Epithelial cell of proximal tubule (primary cell): ENCODE measurements around the gene DGCR2. TPM values are rescaled to one million over a fixed set of nuclear protein-coding genes. Genes with fewer than 3 reads are reported as not detected.

Experiments used
- DNase-seq: peaks from one replicate; pipeline ENCODE4 v3.0.0-alpha.2; 2011; ENCODE audit warnings: low read depth
- H3K4me3 ChIP-seq: 2 replicates; pipeline ENCODE4 v1.5.1; 2011; ENCODE audit warnings: low read depth, mild to moderate bottlenecking, low read length
- CTCF ChIP-seq: conservative IDR thresholded peaks from 2 replicates; pipeline ENCODE4 v1.5.1; 2012; ENCODE audit warnings: low read depth, mild to moderate bottlenecking, low read length
- total RNA-seq: library from RNA; depleted of rRNA; stranded (reverse); fragments of >200 nt; gene quantifications from 2 replicates; pipeline ENCODE4 v1.2.3, GENCODE V29; 2015

The DGCR2 gene
- total RNA-seq, 1 donor from 2014 or later: 51.7 TPM

- H3K4me3 ChIP-seq: no peak overlapping the region
- DNase-seq: no peak
- no peak for TF ChIP-seq CTCF
Measured at GRCh38 chr22:19136915-19137314, 14.7 kb upstream of the DGCR2 start.

- no peak for TF ChIP-seq CTCF
- no peak for DNase-seq
- no peak overlapping the region for H3K4me3 ChIP-seq
Measured at GRCh38 chr22:19134874-19135273, 12.7 kb upstream of the DGCR2 start.

- DNase-seq: no peak
- H3K4me3 ChIP-seq: no peak overlapping the region
- TF ChIP-seq CTCF: no peak
Measured at GRCh38 chr22:19134176-19134831, 12.1 kb upstream of the DGCR2 start.

- TF ChIP-seq CTCF: no peak
- no peak overlapping the region for H3K4me3 ChIP-seq
- DNase-seq: no peak
Measured at GRCh38 chr22:19133561-19133960, 11.3 kb upstream of the DGCR2 start.

- TF ChIP-seq CTCF: no peak
- DNase-seq: no peak
- no peak overlapping the region for H3K4me3 ChIP-seq
Measured at GRCh38 chr22:19132693-19133400, 10.6 kb upstream of the DGCR2 start.

- DNase-seq: no peak
- no peak for TF ChIP-seq CTCF
- no peak overlapping the region for H3K4me3 ChIP-seq
Measured at GRCh38 chr22:19132153-19132552, 9.9 kb upstream of the DGCR2 start.

- no peak for DNase-seq
- no peak overlapping the region for H3K4me3 ChIP-seq
- TF ChIP-seq CTCF: no peak
Measured at GRCh38 chr22:19131685-19132015, 9.4 kb upstream of the DGCR2 start.
